Measurements from ENCODE around the gene GAS5.
"Not testable (repeated sequence)": the region's sequence is repeated elsewhere in the genome, so short reads cannot be mapped to it uniquely, and the experiment has no call there.

The GAS5 gene

GRCh38 chr1:173888749-173889148 is 21.0 kb upstream of the GAS5 start:
- H3K36me3 ChIP-seq = peaks cover 11% of the 10 kb centered on the region
- H3K9me3 ChIP-seq (ENCODE audit: severe bottlenecking) = no peaks in the 10 kb centered on the region
- H3K27ac ChIP-seq = no peak overlapping the region
- TF ChIP-seq CTCF (IDR thresholded peaks at IDR 0.05; ENCODE audit: low read depth, low read length) = no peak
- DNase-seq = no peak
- H3K27me3 ChIP-seq (ENCODE audit: insufficient read depth, low read depth, severe bottlenecking) = no peaks in the 10 kb centered on the region
- H3K4me3 ChIP-seq (ENCODE audit: low read depth, low read length) = no peak overlapping the region

DNA sequence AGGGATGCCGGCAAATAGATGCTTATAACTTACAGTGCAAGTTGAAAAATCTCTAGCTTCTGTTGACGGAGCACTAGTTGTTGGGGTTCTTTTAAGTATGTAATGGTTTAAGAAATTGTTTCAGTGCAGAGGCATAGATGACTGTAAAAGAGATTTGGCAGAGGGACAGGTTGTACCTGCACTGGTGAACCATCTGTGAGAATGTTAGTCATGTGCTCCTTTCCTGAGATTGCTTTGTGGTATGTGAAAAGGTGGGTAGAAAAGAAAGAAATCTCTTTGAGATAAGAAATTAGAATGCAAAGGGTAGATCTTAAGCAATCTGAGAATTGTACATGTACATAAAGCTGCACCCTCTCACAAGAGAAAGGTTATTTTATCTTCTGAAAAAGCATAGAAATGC is 19.8 kb upstream of the GAS5 start:
- H3K4me3 ChIP-seq (ENCODE audit: low read depth, low read length) = no peak overlapping the region
- H3K27ac ChIP-seq = no peak overlapping the region
- H3K9me3 ChIP-seq (ENCODE audit: severe bottlenecking) = no peaks in the 10 kb centered on the region
- no peak for DNase-seq
- H3K27me3 ChIP-seq (ENCODE audit: insufficient read depth, low read depth, severe bottlenecking) = no peaks in the 10 kb centered on the region
- peaks cover 11% of the 10 kb centered on the region for H3K36me3 ChIP-seq
- no peak for TF ChIP-seq CTCF (IDR thresholded peaks at IDR 0.05; ENCODE audit: low read depth, low read length)

GRCh38 chr1:173886746-173887611 is 19.2 kb upstream of the GAS5 start:
- no peak overlapping the region for H3K4me3 ChIP-seq (ENCODE audit: low read depth, low read length)
- no peak for TF ChIP-seq CTCF (IDR thresholded peaks at IDR 0.05; ENCODE audit: low read depth, low read length)
- H3K9me3 ChIP-seq (ENCODE audit: severe bottlenecking) = no peaks in the 10 kb centered on the region
- peaks cover 11% of the 10 kb centered on the region for H3K36me3 ChIP-seq
- no peaks in the 10 kb centered on the region for H3K27me3 ChIP-seq (ENCODE audit: insufficient read depth, low read depth, severe bottlenecking)
- H3K27ac ChIP-seq = no peak overlapping the region
- no peak for DNase-seq

GRCh38 chr1:173884701-173885100 is 16.9 kb upstream of the GAS5 start:
- no peaks in the 10 kb centered on the region for H3K27me3 ChIP-seq (ENCODE audit: insufficient read depth, low read depth, severe bottlenecking)
- TF ChIP-seq CTCF (IDR thresholded peaks at IDR 0.05; ENCODE audit: low read depth, low read length) = no peak
- no peak for DNase-seq
- H3K4me3 ChIP-seq (ENCODE audit: low read depth, low read length) = no peak overlapping the region
- H3K9me3 ChIP-seq (ENCODE audit: severe bottlenecking) = no peaks in the 10 kb centered on the region
- H3K27ac ChIP-seq = no peak overlapping the region
- peaks cover 11% of the 10 kb centered on the region for H3K36me3 ChIP-seq

DNA sequence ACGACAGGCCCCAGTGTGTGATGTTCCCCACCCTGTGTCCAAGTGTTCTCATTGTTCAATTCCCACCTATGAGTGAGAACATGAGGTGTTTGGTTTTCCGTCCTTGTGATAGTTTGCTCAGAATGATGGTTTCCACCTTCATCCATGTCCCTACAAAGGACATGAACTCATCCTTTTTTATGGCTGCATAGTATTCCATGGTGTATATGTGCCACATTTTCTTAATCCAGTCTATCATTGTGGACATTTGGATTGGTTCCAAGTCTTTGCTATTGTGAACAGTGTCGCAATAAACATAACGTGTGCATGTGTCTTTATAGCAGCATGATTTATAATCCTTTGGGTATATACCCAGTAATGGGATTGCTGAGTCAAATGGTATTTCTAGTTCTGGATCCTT is 13.3 kb upstream of the GAS5 start:
- H3K27ac ChIP-seq; H3K9me3 ChIP-seq (ENCODE audit: severe bottlenecking); H3K27me3 ChIP-seq (ENCODE audit: insufficient read depth, low read depth, severe bottlenecking); H3K4me3 ChIP-seq (ENCODE audit: low read depth, low read length); DNase-seq; H3K36me3 ChIP-seq: not testable (repeated sequence)

- H3K27ac ChIP-seq = no peak overlapping the region
- H3K9me3 ChIP-seq (ENCODE audit: severe bottlenecking) = no peaks in the 10 kb centered on the region
- H3K36me3 ChIP-seq = peaks cover 6% of the 10 kb centered on the region; the same call in 1 of the 2 replicates
- H3K27me3 ChIP-seq (ENCODE audit: insufficient read depth, low read depth, severe bottlenecking) = no peaks in the 10 kb centered on the region
- no peak overlapping the region for H3K4me3 ChIP-seq (ENCODE audit: low read depth, low read length)
- TF ChIP-seq CTCF (IDR thresholded peaks at IDR 0.05; ENCODE audit: low read depth, low read length) = no peak
- DNase-seq = no peak
Measured at GRCh38 chr1:173878251-173878650, 10.5 kb upstream of the GAS5 start.
